Fibroblast of lung (primary cell): Measurements from ENCODE around the gene NEK6. TPM values are rescaled to one million over a fixed set of nuclear protein-coding genes. Genes with fewer than 3 reads are reported as not detected.

Experiments
- DNase-seq, 2 donors: peaks; one replicate each; pipeline versions ENCODE4 v3.0.0 to v3.0.0-alpha.2; 2010; ENCODE audit warnings: low read depth in 2 of 2
- H2AFZ ChIP-seq: 2 replicates; pipeline ENCODE4 v1.5.1; 2012; ENCODE audit warnings: low read length, control low read depth, inconsistent platforms
- H3K27ac ChIP-seq: 2 replicates; pipeline ENCODE4 v1.5.1; 2011; ENCODE audit warnings: low read length, control low read depth; ENCODE audit not compliant: insufficient read depth
- H3K27me3 ChIP-seq: 2 replicates; pipeline ENCODE4 v1.5.1; 2011; ENCODE audit warnings: mild to moderate bottlenecking, low read length; ENCODE audit not compliant: control insufficient read depth, insufficient read depth
- H3K36me3 ChIP-seq: 2 replicates; pipeline ENCODE4 v1.5.1; 2011; ENCODE audit warnings: low read length; ENCODE audit not compliant: control insufficient read depth, insufficient read depth
- H3K4me1 ChIP-seq: 2 replicates; pipeline ENCODE4 v1.5.1; 2011; ENCODE audit warnings: low read length; ENCODE audit not compliant: control insufficient read depth, insufficient read depth; ENCODE audit errors: extremely low read depth
- H3K4me2 ChIP-seq: 2 replicates; pipeline ENCODE4 v1.5.1; 2011; ENCODE audit warnings: low read length, control low read depth; ENCODE audit not compliant: insufficient read depth; ENCODE audit errors: extremely low read depth
- H3K4me3 ChIP-seq, 4 experiments: fragments of 200-600 bp in 1 of 4; sonication (generic) in 1 of 4; replicated peaks in 1 of 4; 2 replicates each; pipeline ENCODE4 v1.5.1; 2011 to 2016; ENCODE audit warnings: low read length in 4 of 4, low read depth in 3 of 4, mild to moderate bottlenecking in 3 of 4, control low read depth in 2 of 4, inconsistent platforms in 1 of 4, mixed read lengths in 1 of 4; ENCODE audit not compliant: insufficient read depth in 1 of 4; ENCODE audit errors: control extremely low read depth in 1 of 4
- H3K79me2 ChIP-seq: 2 replicates; pipeline ENCODE4 v1.5.1; 2012; ENCODE audit warnings: mild to moderate bottlenecking, low read length, inconsistent platforms; ENCODE audit not compliant: control insufficient read depth, insufficient read depth
- H3K9ac ChIP-seq: 2 replicates; pipeline ENCODE4 v1.5.1; 2011; ENCODE audit warnings: mild to moderate bottlenecking, low read length, control low read depth; ENCODE audit not compliant: insufficient read depth
- H3K9me3 ChIP-seq: 2 replicates; pipeline ENCODE4 v1.5.1; 2012; ENCODE audit warnings: low read depth, low read length; ENCODE audit not compliant: control insufficient read depth, insufficient read depth
- H4K20me1 ChIP-seq: 2 replicates; pipeline ENCODE4 v1.5.1; 2011; ENCODE audit warnings: low read length; ENCODE audit not compliant: control insufficient read depth, insufficient read depth; ENCODE audit errors: extremely low read depth
- CTCF ChIP-seq, 2 donors: IDR thresholded peaks in 1 of 2; conservative IDR thresholded peaks in 1 of 2; 1 replicate in 1 of 2; 2 replicates in 1 of 2; pipeline ENCODE4 v1.5.1; 2011 to 2012; ENCODE audit warnings: low read length in 2 of 2, control low read depth in 1 of 2, inconsistent platforms in 1 of 2, low read depth in 1 of 2, mild to moderate bottlenecking in 1 of 2
- EZH2 ChIP-seq: IDR thresholded peaks from 2 replicates; pipeline ENCODE4 v1.5.1; 2012; ENCODE audit warnings: low read length, control low read depth, mild to moderate bottlenecking; ENCODE audit errors: missing control alignments
- polyA plus RNA-seq, 2 donors: library from polyadenylated mRNA; depleted of rRNA in 1 of 2; stranded (reverse) in 1 of 2; unstranded in 1 of 2; fragments of >200 nt; gene quantifications; 2 replicates each; pipeline ENCODE4 v1.2.1, GENCODE V29; 2011 to 2012; ENCODE audit warnings: missing spikeins in 1 of 2
- total RNA-seq: library from RNA; depleted of rRNA; stranded (reverse); fragments of >200 nt; gene quantifications from 2 replicates; pipeline ENCODE4 v1.2.1, GENCODE V29; 2014

NEK6 gene
- total and polyA plus RNA-seq, 2 donors (not counting 1 experiment from before 2014, with no cell fraction given) = 71.2 to 71.4 TPM

GRCh38 chr9:124399968-124400940 lies 142.5 kb downstream of the NEK6 start:
- Histone ChIP-seq H3K9me3 (no peaks in the 10 kb centered on the region), H4K20me1 (no peaks in the 10 kb centered on the region), H2AFZ (no peak overlapping the region), H3K36me3 (peaks cover 5% of the 10 kb centered on the region), H3K9ac (no peak overlapping the region), H3K27ac (peak overlapping the region; percentile 81), H3K4me1 (peaks cover 13% of the 10 kb centered on the region), H3K79me2 (peaks cover 67% of the 10 kb centered on the region), H3K4me2 (peak overlapping the region; percentile 83), H3K27me3 (no peaks in the 10 kb centered on the region), H3K4me3 (peak overlapping the region in 2 of 4 experiments; percentile 6 to 8)
- TF ChIP-seq EZH2 (no peak), CTCF (conservative IDR thresholded peaks at IDR 0.05 in 1 of 2, IDR thresholded peaks at IDR 0.05 in 1 of 2; ENCODE audit: low read depth in 1 of 2, low read length in 2 of 2) (no peak)
- DNase-seq = no peak

Other genes with a start within 250 kb of the NEK6 start
- not detected in 2 replicates for gene LHX2, start 246.2 kb upstream of the NEK6 start, total RNA-seq
- gene LHX2, start 246.2 kb upstream of the NEK6 start, polyA plus RNA-seq = 0.02 TPM in 1 of 2 replicates, not detected in the other
- gene PSMB7, start 157.5 kb downstream of the NEK6 start, total RNA-seq = 200 and 206 TPM in 2 replicates
- 290 and 398 TPM in 2 replicates for gene PSMB7, start 157.5 kb downstream of the NEK6 start, polyA plus RNA-seq
- not detected in 2 replicates for gene ADGRD2, start 192.5 kb downstream of the NEK6 start, total RNA-seq
- not detected in 2 replicates for gene ADGRD2, start 192.5 kb downstream of the NEK6 start, polyA plus RNA-seq
- not detected in 2 replicates for gene NR5A1, start 249.4 kb downstream of the NEK6 start, total RNA-seq
- not detected in 2 replicates for gene NR5A1, start 249.4 kb downstream of the NEK6 start, polyA plus RNA-seq